Stimulated activated CD4-positive, alpha-beta T cell treated with anti-CD3 and anti-CD28 coated beads, Interleukin-12 subunit alpha, Interleukin-12 subunit beta, amount 100 ng/mL, for 48 hours (primary cell): ENCODE measurements around the gene GORASP2.
A peak's percentile ranks its signal among the peaks of the same experiment; 100 is the strongest.
"Not testable (repeated sequence)": the region's sequence is repeated elsewhere in the genome, so short reads cannot be mapped to it uniquely, and the experiment has no call there.

Source experiments
- DNase-seq, 3 donors: peaks; one replicate each; pipeline ENCODE4 v3.0.0-alpha.2; 2020; ENCODE audit warnings: low read depth in 2 of 3, low spot score in 1 of 3

Gene GORASP2

GRCh38 chr2:170928824-170929685 lies at the start of gene GORASP2:
TSS of gene GORASP2 (plus strand) at chr2:170929253. CDS start at chr2:170929341, 88 bp downstream.
- DNase-seq: peak; percentile 94 to 97 (median 96)

- no peak for DNase-seq
Measured at GRCh38 chr2:170881840-170882239, 47.2 kb upstream of the GORASP2 start.

- DNase-seq: no peak
Measured at GRCh38 chr2:170882758-170883157, 46.3 kb upstream of the GORASP2 start.

- DNase-seq: no peak
Measured at GRCh38 chr2:170883683-170884082, 45.4 kb upstream of the GORASP2 start.

- no peak for DNase-seq
Measured at GRCh38 chr2:170885130-170885791, 43.8 kb upstream of the GORASP2 start.

GRCh38 chr2:170886386-170886785 lies 42.7 kb upstream of the GORASP2 start:
- DNase-seq: no peak

GRCh38 chr2:170887496-170887895 lies 41.6 kb upstream of the GORASP2 start:
- no peak for DNase-seq

GRCh38 chr2:170887896-170888295 lies 41.2 kb upstream of the GORASP2 start:
- DNase-seq: no peak

- no peak for DNase-seq
Measured at GRCh38 chr2:170891893-170892292, 37.2 kb upstream of the GORASP2 start.

- no peak for DNase-seq
Measured at GRCh38 chr2:170892391-170892951, 36.6 kb upstream of the GORASP2 start.

GRCh38 chr2:170895023-170895757 lies 33.9 kb upstream of the GORASP2 start:
- no peak for DNase-seq

- DNase-seq: no peak
Measured at GRCh38 chr2:170896622-170897021, 32.4 kb upstream of the GORASP2 start.

- DNase-seq: no peak
Measured at GRCh38 chr2:170897108-170897507, 31.9 kb upstream of the GORASP2 start.

- no peak for DNase-seq
Measured at GRCh38 chr2:170905864-170906263, 23.2 kb upstream of the GORASP2 start.

GRCh38 chr2:170911314-170911889 lies 17.7 kb upstream of the GORASP2 start:
- no peak for DNase-seq

GRCh38 chr2:170914994-170915666 lies 13.9 kb upstream of the GORASP2 start:
- DNase-seq: not testable (repeated sequence)

GRCh38 chr2:170917219-170917913 lies 11.7 kb upstream of the GORASP2 start:
- DNase-seq: no peak

- no peak for DNase-seq
Measured at GRCh38 chr2:170917957-170918356, 11.1 kb upstream of the GORASP2 start.

GRCh38 chr2:170921873-170922272 lies 7.2 kb upstream of the GORASP2 start:
- not testable (repeated sequence) for DNase-seq
